Spinal cord (tissue), 10 donors: ENCODE measurements around the gene LAMA4. TPM values are rescaled to one million over a fixed set of nuclear protein-coding genes. Genes with fewer than 3 reads are reported as not detected.

Experiments used
- DNase-seq, 6 donors: peaks; one replicate each; pipeline versions ENCODE4 v3.0.0 to v3.0.0-alpha.2; 2013 to 2015; ENCODE audit warnings: low spot score in 6 of 6, low read depth in 4 of 6
- H3K27ac ChIP-seq: one replicate; pipeline ENCODE4 v1.5.1; 2013; ENCODE audit warnings: low read depth, low read length, control low read depth
- H3K27me3 ChIP-seq: one replicate; pipeline ENCODE4 v1.6.1; 2013; ENCODE audit warnings: low read length; ENCODE audit not compliant: control insufficient read depth, insufficient read depth
- H3K36me3 ChIP-seq: one replicate; pipeline ENCODE4 v1.6.1; 2013; ENCODE audit warnings: low read length; ENCODE audit not compliant: control insufficient read depth, insufficient read depth
- H3K4me1 ChIP-seq: one replicate; pipeline ENCODE4 v1.6.1; 2013; ENCODE audit warnings: low read length; ENCODE audit not compliant: control insufficient read depth, insufficient read depth
- H3K4me3 ChIP-seq: one replicate; pipeline ENCODE4 v1.5.1; 2013; ENCODE audit warnings: low read depth, low read length, control low read depth
- H3K9me3 ChIP-seq: one replicate; pipeline ENCODE4 v1.6.1; 2013; ENCODE audit warnings: low read length; ENCODE audit not compliant: control insufficient read depth, insufficient read depth
- WGBS: methylation state at CpG from one replicate; pipeline ENCODE4 v1.1.5; 2013; ENCODE audit warnings: missing lambda C conversion rate; ENCODE audit not compliant: insufficient coverage; 5-methylcytosine and 5-hydroxymethylcytosine counted together
- polyA plus RNA-seq, 2 donors: library from polyadenylated mRNA; unstranded; fragments of 120-200 nt; gene quantifications; one replicate each; pipeline ENCODE4 v1.2.1, GENCODE V29; 2013; ENCODE audit not compliant: insufficient read length in 2 of 2
- total RNA-seq, 2 donors: library from RNA; depleted of rRNA in 1 of 2; stranded (reverse); fragments of 120-200 nt in 1 of 2; fragments of >200 nt in 1 of 2; gene quantifications; one replicate each; pipeline versions ENCODE4 v1.2.3 to v1.2.4, GENCODE V29; 2013 to 2014
- donor health status: healthy.

The LAMA4 gene
- total and polyA plus RNA-seq, 4 donors: 60.5 to 317 (median 115) TPM

GRCh38 chr6:112279031-112279935 lies 24.9 kb upstream of the LAMA4 start:
- peak in 2 of 6 donors; percentile 49 to 68 for DNase-seq
- WGBS: no CpG with 5 or more reads among the region's 5 CpGs
- H3K27ac ChIP-seq: peak overlapping the region; percentile 70
- H3K9me3 ChIP-seq: no peaks in the 10 kb centered on the region
- H3K4me3 ChIP-seq: no peak overlapping the region
- no peaks in the 10 kb centered on the region for H3K36me3 ChIP-seq
- H3K27me3 ChIP-seq: no peaks in the 10 kb centered on the region
- H3K4me1 ChIP-seq: peaks cover 3% of the 10 kb centered on the region

GRCh38 chr6:112275365-112275764 lies 21.0 kb upstream of the LAMA4 start:
- H3K36me3 ChIP-seq: no peaks in the 10 kb centered on the region
- no peaks in the 10 kb centered on the region for H3K9me3 ChIP-seq
- no peak overlapping the region for H3K4me3 ChIP-seq
- peaks cover 3% of the 10 kb centered on the region for H3K4me1 ChIP-seq
- no peak overlapping the region for H3K27ac ChIP-seq
- no peaks in the 10 kb centered on the region for H3K27me3 ChIP-seq
- DNase-seq: no peak

GRCh38 chr6:112274774-112275173 lies 20.4 kb upstream of the LAMA4 start:
- H3K27ac ChIP-seq: no peak overlapping the region
- H3K4me3 ChIP-seq: no peak overlapping the region
- no peaks in the 10 kb centered on the region for H3K9me3 ChIP-seq
- no CpG with 5 or more reads among the region's 1 CpG for WGBS
- no peaks in the 10 kb centered on the region for H3K36me3 ChIP-seq
- H3K27me3 ChIP-seq: no peaks in the 10 kb centered on the region
- peaks cover 3% of the 10 kb centered on the region for H3K4me1 ChIP-seq
- DNase-seq: no peak

- H3K36me3 ChIP-seq: no peaks in the 10 kb centered on the region
- no peaks in the 10 kb centered on the region for H3K9me3 ChIP-seq
- no peak overlapping the region for H3K4me3 ChIP-seq
- no peaks in the 10 kb centered on the region for H3K27me3 ChIP-seq
- DNase-seq: no peak
- no peak overlapping the region for H3K27ac ChIP-seq
- no peaks in the 10 kb centered on the region for H3K4me1 ChIP-seq
- WGBS: 82% methylated on average over 2 of the region's 3 CpGs
These were observed 18.4 kb upstream of the LAMA4 start for GRCh38 chr6:112272799-112273198.

- no peaks in the 10 kb centered on the region for H3K27me3 ChIP-seq
- no CpG with 5 or more reads among the region's 1 CpG for WGBS
- no peak overlapping the region for H3K27ac ChIP-seq
- no peak for DNase-seq
- H3K36me3 ChIP-seq: no peaks in the 10 kb centered on the region
- H3K9me3 ChIP-seq: no peaks in the 10 kb centered on the region
- H3K4me1 ChIP-seq: no peaks in the 10 kb centered on the region
- no peak overlapping the region for H3K4me3 ChIP-seq
These were observed 16.4 kb upstream of the LAMA4 start for GRCh38 chr6:112270756-112271155.

GRCh38 chr6:112269979-112270566 lies 15.7 kb upstream of the LAMA4 start:
- H3K4me3 ChIP-seq: no peak overlapping the region
- no peaks in the 10 kb centered on the region for H3K4me1 ChIP-seq
- 93% methylated on average over 3 of the region's 3 CpGs for WGBS
- H3K9me3 ChIP-seq: no peaks in the 10 kb centered on the region
- no peak overlapping the region for H3K27ac ChIP-seq
- no peaks in the 10 kb centered on the region for H3K36me3 ChIP-seq
- DNase-seq: no peak
- no peaks in the 10 kb centered on the region for H3K27me3 ChIP-seq

- no peak overlapping the region for H3K27ac ChIP-seq
These were observed 14.7 kb upstream of the LAMA4 start for GRCh38 chr6:112269114-112269513.

GRCh38 chr6:112268654-112269053 lies 14.3 kb upstream of the LAMA4 start:
- no peak overlapping the region for H3K27ac ChIP-seq
- no peak overlapping the region for H3K4me3 ChIP-seq
- no peaks in the 10 kb centered on the region for H3K27me3 ChIP-seq
- H3K36me3 ChIP-seq: no peaks in the 10 kb centered on the region
- 73% methylated on average over 1 of the region's 2 CpGs for WGBS
- DNase-seq: no peak
- H3K4me1 ChIP-seq: no peaks in the 10 kb centered on the region
- no peaks in the 10 kb centered on the region for H3K9me3 ChIP-seq

More at GRCh38 chr6:112269114-112269513, 14.7 kb upstream of the LAMA4 start:
- H3K4me1 ChIP-seq: no peaks in the 10 kb centered on the region
- no peaks in the 10 kb centered on the region for H3K36me3 ChIP-seq
- H3K9me3 ChIP-seq: no peaks in the 10 kb centered on the region
- no peak overlapping the region for H3K4me3 ChIP-seq
- no peak for DNase-seq
- H3K27me3 ChIP-seq: no peaks in the 10 kb centered on the region
- WGBS: 90% methylated on average over 2 of the region's 5 CpGs

GRCh38 chr6:112268019-112268418 lies 13.7 kb upstream of the LAMA4 start:
- H3K4me1 ChIP-seq: no peaks in the 10 kb centered on the region
- H3K9me3 ChIP-seq: no peaks in the 10 kb centered on the region
- H3K27me3 ChIP-seq: no peaks in the 10 kb centered on the region
- no peaks in the 10 kb centered on the region for H3K36me3 ChIP-seq
- H3K27ac ChIP-seq: no peak overlapping the region
- H3K4me3 ChIP-seq: no peak overlapping the region
- no peak for DNase-seq
- no CpG with 5 or more reads among the region's 2 CpGs for WGBS

GRCh38 chr6:112266331-112266730 lies 12.0 kb upstream of the LAMA4 start:
- H3K36me3 ChIP-seq: no peaks in the 10 kb centered on the region
- H3K9me3 ChIP-seq: no peaks in the 10 kb centered on the region
- H3K27me3 ChIP-seq: no peaks in the 10 kb centered on the region
- H3K4me1 ChIP-seq: no peaks in the 10 kb centered on the region
- DNase-seq: no peak
- no peak overlapping the region for H3K27ac ChIP-seq
- WGBS: 97% methylated on average over 6 of the region's 7 CpGs
- H3K4me3 ChIP-seq: no peak overlapping the region
